Measurements from ENCODE around the gene FGFRL1.

DNA sequence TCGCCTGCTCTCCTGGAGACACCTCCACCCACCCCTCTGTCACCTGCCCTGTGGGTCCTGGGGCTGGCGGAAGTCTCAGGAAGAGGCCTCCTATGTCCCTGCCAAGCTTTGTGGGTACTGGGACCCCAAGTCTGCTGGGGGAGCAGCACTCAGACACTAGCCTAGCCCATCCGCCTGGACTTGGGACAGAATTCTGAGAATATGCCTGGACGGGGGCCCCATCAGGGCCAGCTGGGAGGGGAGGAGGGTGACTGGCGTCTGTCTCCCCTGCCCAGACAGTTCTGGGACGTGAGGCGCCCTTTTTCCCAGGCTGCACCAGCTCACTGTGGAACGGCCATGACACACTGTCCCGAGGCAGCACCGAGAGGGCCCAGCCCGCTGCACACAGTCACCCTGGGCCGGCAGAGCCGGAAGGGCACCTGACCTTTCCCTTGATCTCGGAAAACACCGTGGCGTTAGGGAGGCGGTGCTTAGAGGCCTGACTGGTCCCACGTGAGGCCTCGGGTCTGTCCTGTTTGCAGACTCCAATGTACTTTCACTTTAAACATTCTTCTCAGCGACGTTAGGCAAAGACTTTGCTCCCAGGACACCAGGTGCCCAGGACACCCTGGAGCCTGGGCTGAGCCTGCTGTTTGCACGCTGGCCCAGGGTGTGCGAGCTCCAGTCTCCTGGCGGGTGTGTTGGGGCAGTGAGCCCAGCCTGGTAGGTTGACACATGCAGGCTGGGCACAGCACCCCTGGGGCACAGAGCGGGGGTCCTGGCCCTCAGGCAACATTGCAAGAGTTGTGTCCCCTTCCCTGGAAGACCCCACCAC, 18.9 kb upstream of the FGFRL1 start:
- TF ChIP-seq, protein P1, sequence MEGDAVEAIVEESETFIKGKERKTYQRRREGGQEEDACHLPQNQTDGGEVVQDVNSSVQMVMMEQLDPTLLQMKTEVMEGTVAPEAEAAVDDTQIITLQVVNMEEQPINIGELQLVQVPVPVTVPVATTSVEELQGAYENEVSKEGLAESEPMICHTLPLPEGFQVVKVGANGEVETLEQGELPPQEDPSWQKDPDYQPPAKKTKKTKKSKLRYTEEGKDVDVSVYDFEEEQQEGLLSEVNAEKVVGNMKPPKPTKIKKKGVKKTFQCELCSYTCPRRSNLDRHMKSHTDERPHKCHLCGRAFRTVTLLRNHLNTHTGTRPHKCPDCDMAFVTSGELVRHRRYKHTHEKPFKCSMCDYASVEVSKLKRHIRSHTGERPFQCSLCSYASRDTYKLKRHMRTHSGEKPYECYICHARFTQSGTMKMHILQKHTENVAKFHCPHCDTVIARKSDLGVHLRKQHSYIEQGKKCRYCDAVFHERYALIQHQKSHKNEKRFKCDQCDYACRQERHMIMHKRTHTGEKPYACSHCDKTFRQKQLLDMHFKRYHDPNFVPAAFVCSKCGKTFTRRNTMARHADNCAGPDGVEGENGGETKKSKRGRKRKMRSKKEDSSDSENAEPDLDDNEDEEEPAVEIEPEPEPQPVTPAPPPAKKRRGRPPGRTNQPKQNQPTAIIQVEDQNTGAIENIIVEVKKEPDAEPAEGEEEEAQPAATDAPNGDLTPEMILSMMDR (IDR thresholded peaks at IDR 0.05), result peak in 2 of 7 experiments; percentile 6 to 12
- TF ChIP-seq POLR2A (IDR thresholded peaks at IDR 0.05), result peak; percentile 69 to 78 (median 77)
